Naive thymus-derived CD4-positive, alpha-beta T cell (primary cell): ENCODE measurements around the gene LMCD1. TPM values are rescaled to one million over a fixed set of nuclear protein-coding genes. Genes with fewer than 3 reads are reported as not detected.
A peak's percentile ranks its signal among the peaks of the same experiment; 100 is the strongest.

Source experiments
- ATAC-seq: fragments of 150-1000 bp; cut with Tn5 transposase; 2 replicates; pipeline ENCODE4 v1.10.0; 2021; ENCODE audit warnings: mild to moderate bottlenecking, moderate library complexity
- CTCF ChIA-PET: fragments of 350-600 bp; sonication (Branson Sonifier 250); formaldehyde crosslinking; loops from one replicate; lab custom pipeline; 2021; ENCODE audit warnings: antibody characterized with exemption; lab: Charles Lee
- POLR2A ChIA-PET: fragments of 350-600 bp; sonication (Branson Sonifier 250); formaldehyde crosslinking; loops from one replicate; lab custom pipeline; 2021; ENCODE audit warnings: antibody characterized with exemption, inconsistent platforms; lab: Charles Lee
- DNase-seq, 9 donors: peaks; one replicate each; pipeline versions ENCODE4 v3.0.0 to v3.0.0-alpha.2; 2020 to 2022; ENCODE audit warnings: mixed read lengths in 1 of 9
- H3K27ac ChIP-seq: one replicate; pipeline ENCODE4 v1.7.0; 2013; ENCODE audit warnings: mild to moderate bottlenecking, low read depth, low read length, moderate library complexity
- H3K27me3 ChIP-seq, 2 donors: one replicate each; pipeline ENCODE4 v1.7.0; 2013; ENCODE audit warnings: low read length in 2 of 2, mild to moderate bottlenecking in 2 of 2, moderate library complexity in 2 of 2; ENCODE audit not compliant: control insufficient read depth in 2 of 2, insufficient read depth in 2 of 2
- H3K36me3 ChIP-seq, 3 experiments: 1 replicate in 2 of 3; 2 replicates in 1 of 3; pipeline ENCODE4 v1.7.0; 2013; ENCODE audit warnings: low read length in 3 of 3, mild to moderate bottlenecking in 3 of 3, moderate library complexity in 1 of 3; ENCODE audit not compliant: insufficient read depth in 3 of 3, control insufficient read depth in 2 of 3
- H3K4me1 ChIP-seq, 2 donors: one replicate each; pipeline ENCODE4 v1.7.0; 2013; ENCODE audit warnings: low read length in 2 of 2, mild to moderate bottlenecking in 2 of 2, moderate library complexity in 1 of 2; ENCODE audit not compliant: control insufficient read depth in 2 of 2, insufficient read depth in 2 of 2
- H3K4me3 ChIP-seq: 2 replicates; pipeline ENCODE4 v1.7.0; 2013; ENCODE audit warnings: mild to moderate bottlenecking, low read length
- H3K9me3 ChIP-seq, 3 experiments: 1 replicate in 2 of 3; 2 replicates in 1 of 3; pipeline ENCODE4 v1.7.0; 2013; ENCODE audit warnings: low read length in 3 of 3; ENCODE audit not compliant: control insufficient read depth in 2 of 3
- H3K27ac Mint-ChIP-seq, 9 donors: one replicate each; pipeline ENCODE4 v1.8.0; 2020 to 2022; ENCODE audit warnings: mixed read lengths in 9 of 9, mild to moderate bottlenecking in 8 of 9, moderate library complexity in 5 of 9, inconsistent platforms in 2 of 9
- H3K27me3 Mint-ChIP-seq, 5 donors: one replicate each; pipeline ENCODE4 v1.8.0; 2021 to 2022; ENCODE audit warnings: mixed read lengths in 5 of 5, mild to moderate bottlenecking in 1 of 5
- H3K36me3 Mint-ChIP-seq, 5 donors: one replicate each; pipeline ENCODE4 v1.8.0; 2020 to 2022; ENCODE audit warnings: mixed read lengths in 5 of 5, mild to moderate bottlenecking in 3 of 5, inconsistent platforms in 1 of 5
- H3K4me1 Mint-ChIP-seq, 7 donors: one replicate each; pipeline ENCODE4 v1.8.0; 2020 to 2022; ENCODE audit warnings: mixed read lengths in 7 of 7, mild to moderate bottlenecking in 3 of 7, inconsistent platforms in 1 of 7
- H3K4me3 Mint-ChIP-seq, 10 donors: one replicate each; pipeline ENCODE4 v1.8.0; 2020 to 2022; ENCODE audit warnings: mild to moderate bottlenecking in 10 of 10, mixed read lengths in 10 of 10, moderate library complexity in 6 of 10, inconsistent platforms in 2 of 10
- H3K9me3 Mint-ChIP-seq, 11 donors: one replicate each; pipeline ENCODE4 v1.8.0; 2020 to 2022; ENCODE audit warnings: mixed read lengths in 11 of 11, mild to moderate bottlenecking in 4 of 11, inconsistent platforms in 1 of 11, moderate library complexity in 1 of 11
- intact Hi-C, 2 donors: fragments of 100-400 bp; cut with micrococcal nuclease; formaldehyde crosslinking; loops; one replicate each; pipeline ENCODE4 v1.15.1; 2023
- polyA plus RNA-seq, 2 donors: library from polyadenylated mRNA; unstranded; fragments of 300-500 nt; fragmentation: Illumina TruSeq; gene quantifications; one replicate each; pipeline ENCODE4 v1.2.3, GENCODE V29; 2021
- total RNA-seq, 6 experiments: library from RNA in 5 of 6; stranded (reverse) in 5 of 6; gene quantifications; 1 replicate in 5 of 6; 2 replicates in 1 of 6; pipeline ENCODE4 v1.2.3 and lab custom pipeline; 2021 to 2026

Gene LMCD1
- total and polyA plus RNA-seq, 7 experiments from 2014 or later = 0.56 TPM; not detected in 6

- CTCF ChIA-PET = no interaction called here
These were observed 66.4 kb downstream of the LMCD1 start for GRCh38 chr3:8567784-8568575.

GRCh38 chr3:8571256-8571655, 69.6 kb downstream of the LMCD1 start:
- Histone ChIP-seq H3K9me3 (no peaks in the 10 kb centered on the region), H3K27me3 (no peaks in the 10 kb centered on the region), H3K4me1 (no peaks in the 10 kb centered on the region), H3K36me3 (no peaks in the 10 kb centered on the region), H3K27ac (no peak overlapping the region), H3K4me3 (no peak overlapping the region)
- Mint-ChIP-seq H3K27me3 (peaks cover 0 to 8% (median 0%) of the 10 kb centered on the region in 5 donors), H3K9me3 (peaks cover 0 to 3% (median 0%) of the 10 kb centered on the region in 11 donors), H3K4me1 (peaks cover 10 to 16% (median 11%) of the 10 kb centered on the region in 7 donors), H3K36me3 (no peaks in the 10 kb centered on the region), H3K27ac (no peak overlapping the region), H3K4me3 (peak overlapping the region in 3 of 10 donors; percentile 30 to 37 (median 35))
- ChIA-PET POLR2A (no interaction called here), CTCF (no interaction called here)
- ATAC-seq = no peak
- intact Hi-C loops = no loop called here
- DNase-seq = no peak

More at GRCh38 chr3:8567784-8568575, 66.4 kb downstream of the LMCD1 start:
- Mint-ChIP-seq H3K36me3 (no peaks in the 10 kb centered on the region), H3K27me3 (peaks cover 0 to 8% (median 4%) of the 10 kb centered on the region in 5 donors), H3K4me3 (no peak overlapping the region), H3K4me1 (peaks cover 10 to 16% (median 11%) of the 10 kb centered on the region in 7 donors), H3K9me3 (peaks cover 0 to 3% (median 0%) of the 10 kb centered on the region in 11 donors), H3K27ac (no peak overlapping the region)
- intact Hi-C loops = no loop called here
- H3K9me3 ChIP-seq = no peaks in the 10 kb centered on the region
- no peaks in the 10 kb centered on the region for H3K36me3 ChIP-seq
- DNase-seq = no peak
- no peaks in the 10 kb centered on the region for H3K27me3 ChIP-seq
- H3K27ac ChIP-seq = no peak overlapping the region
- no peaks in the 10 kb centered on the region for H3K4me1 ChIP-seq
- H3K4me3 ChIP-seq = no peak overlapping the region
- ATAC-seq = no peak
- POLR2A ChIA-PET = no interaction called here

DNA sequence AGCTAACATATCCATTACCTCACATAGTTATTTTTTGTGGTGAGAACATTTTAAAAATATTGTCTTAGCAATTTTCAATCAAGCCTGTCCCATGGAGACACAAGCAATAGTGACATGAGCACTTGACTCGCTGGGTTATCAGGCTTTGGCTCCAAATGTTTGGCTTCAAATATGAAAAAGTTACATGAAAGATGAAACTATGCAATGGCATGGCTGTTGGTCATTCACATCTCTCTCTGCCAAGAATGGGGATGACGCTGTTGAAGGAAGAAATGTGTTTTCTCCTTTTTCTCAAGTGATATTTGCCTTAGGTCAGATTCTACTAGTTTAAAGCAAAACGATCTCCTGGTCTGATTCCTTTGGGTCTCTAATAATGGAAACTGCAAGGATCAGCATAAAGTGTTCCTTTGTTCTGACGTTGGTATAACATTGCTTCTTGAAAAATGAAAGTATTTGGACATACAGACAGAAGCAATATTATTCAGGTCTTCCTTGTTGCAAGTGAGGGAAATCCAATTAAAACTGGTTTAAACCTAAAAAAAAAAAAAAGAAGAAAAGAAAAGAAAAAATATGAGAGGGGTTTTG, 71.8 kb downstream of the LMCD1 start:
- Histone ChIP-seq H3K27ac (no peak overlapping the region), H3K27me3 (no peaks in the 10 kb centered on the region), H3K4me1 (no peaks in the 10 kb centered on the region), H3K4me3 (no peak overlapping the region), H3K9me3 (no peaks in the 10 kb centered on the region), H3K36me3 (no peaks in the 10 kb centered on the region)
- peaks cover 0 to 3% (median 0%) of the 10 kb centered on the region in 11 donors for H3K9me3 Mint-ChIP-seq
- H3K4me1 Mint-ChIP-seq = peaks cover 10 to 16% (median 11%) of the 10 kb centered on the region in 7 donors
- intact Hi-C loops = no loop called here
- POLR2A ChIA-PET = no interaction called here
- DNase-seq (no peak), ATAC-seq (no peak)
- no peak overlapping the region for H3K27ac Mint-ChIP-seq
- H3K36me3 Mint-ChIP-seq = no peaks in the 10 kb centered on the region
- H3K4me3 Mint-ChIP-seq = no peak overlapping the region
- H3K27me3 Mint-ChIP-seq = peaks cover 0 to 8% (median 0%) of the 10 kb centered on the region in 5 donors
- CTCF ChIA-PET = no interaction called here

DNA sequence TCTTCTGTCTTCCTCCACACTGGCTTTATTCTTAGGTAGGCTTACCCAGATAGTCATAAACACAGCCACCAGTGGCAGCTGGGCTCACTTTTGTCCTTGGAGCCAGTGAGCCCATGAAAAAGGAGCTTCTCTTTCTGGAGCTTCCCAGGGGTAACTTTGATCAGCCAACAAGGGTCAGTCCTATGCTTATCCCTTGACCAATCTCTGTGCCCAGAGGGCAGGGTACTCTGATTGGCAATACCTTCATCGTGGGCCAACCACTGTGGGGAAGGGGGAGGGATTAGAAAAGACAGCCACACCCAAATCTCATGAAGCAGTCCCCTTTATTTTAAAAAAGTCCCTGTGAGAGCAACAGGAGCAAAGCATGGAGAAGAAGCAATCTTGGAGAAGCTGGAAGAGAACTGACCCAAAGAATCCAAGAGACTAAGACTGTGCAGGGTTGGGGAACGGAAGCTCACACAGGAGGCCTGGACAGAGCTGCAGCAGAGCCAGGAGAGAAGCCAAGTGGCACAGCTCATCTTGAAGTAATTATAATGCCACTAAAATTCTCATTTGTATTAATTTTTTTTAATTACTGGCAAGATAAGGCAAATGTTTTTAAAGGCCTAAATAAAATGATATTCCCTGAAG, 72.5 kb downstream of the LMCD1 start:
- CTCF ChIA-PET = no interaction called here
- Mint-ChIP-seq H3K36me3 (no peaks in the 10 kb centered on the region), H3K4me1 (peaks cover 10 to 16% (median 11%) of the 10 kb centered on the region in 7 donors), H3K4me3 (no peak overlapping the region), H3K27ac (no peak overlapping the region), H3K9me3 (peaks cover 0 to 3% (median 0%) of the 10 kb centered on the region in 11 donors), H3K27me3 (peaks cover 0 to 8% (median 4%) of the 10 kb centered on the region in 5 donors)
- intact Hi-C loops = no loop called here
- POLR2A ChIA-PET = no interaction called here
- ATAC-seq (no peak), DNase-seq (no peak)
- no peaks in the 10 kb centered on the region for H3K4me1 ChIP-seq
- H3K27ac ChIP-seq = no peak overlapping the region
- no peaks in the 10 kb centered on the region for H3K9me3 ChIP-seq
- H3K36me3 ChIP-seq = no peaks in the 10 kb centered on the region
- H3K4me3 ChIP-seq = no peak overlapping the region
- H3K27me3 ChIP-seq = no peaks in the 10 kb centered on the region

DNA sequence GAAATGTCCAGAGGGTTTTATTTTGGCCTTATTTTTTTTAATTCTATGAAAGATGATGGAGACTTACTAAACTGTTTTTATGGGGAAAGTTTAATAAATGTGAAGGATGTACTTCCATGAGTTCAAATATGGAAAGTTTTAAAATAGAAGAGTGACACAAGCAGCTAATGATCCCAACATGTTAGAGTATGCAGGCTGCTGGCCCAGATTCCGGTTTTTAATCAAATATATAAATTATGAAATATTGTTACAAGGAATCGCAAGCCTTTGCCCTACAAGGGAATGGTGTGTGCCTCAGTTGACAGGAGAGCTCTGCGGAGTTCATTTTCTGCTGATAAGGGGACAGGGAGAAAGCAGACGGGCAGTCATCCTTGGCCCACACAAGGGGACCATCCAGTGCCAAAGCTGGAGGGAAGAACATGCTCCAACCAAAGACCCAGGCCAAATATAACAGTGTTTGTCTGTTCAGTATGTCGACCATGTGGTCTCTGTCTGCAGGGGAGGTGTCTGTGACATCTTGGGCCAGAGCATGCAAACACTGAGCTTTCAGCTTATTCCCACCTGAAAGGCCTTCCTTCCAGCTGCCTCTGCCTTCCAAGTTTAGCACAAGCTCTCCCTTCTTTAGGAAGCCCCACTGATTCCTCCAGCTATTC, 73.2 kb downstream of the LMCD1 start:
- no peaks in the 10 kb centered on the region for H3K36me3 Mint-ChIP-seq
- Histone ChIP-seq H3K27me3 (no peaks in the 10 kb centered on the region), H3K4me3 (no peak overlapping the region), H3K27ac (no peak overlapping the region), H3K4me1 (no peaks in the 10 kb centered on the region), H3K9me3 (no peaks in the 10 kb centered on the region), H3K36me3 (no peaks in the 10 kb centered on the region)
- H3K4me3 Mint-ChIP-seq = no peak overlapping the region
- no peak overlapping the region for H3K27ac Mint-ChIP-seq
- ATAC-seq = no peak
- no peak for DNase-seq
- ChIA-PET CTCF (no interaction called here), POLR2A (no interaction called here)
- H3K27me3 Mint-ChIP-seq = peaks cover 0 to 11% (median 4%) of the 10 kb centered on the region in 5 donors
- peaks cover 10 to 16% (median 11%) of the 10 kb centered on the region in 7 donors for H3K4me1 Mint-ChIP-seq
- intact Hi-C loops = no loop called here
- peaks cover 0 to 4% (median 0%) of the 10 kb centered on the region in 11 donors for H3K9me3 Mint-ChIP-seq

DNA sequence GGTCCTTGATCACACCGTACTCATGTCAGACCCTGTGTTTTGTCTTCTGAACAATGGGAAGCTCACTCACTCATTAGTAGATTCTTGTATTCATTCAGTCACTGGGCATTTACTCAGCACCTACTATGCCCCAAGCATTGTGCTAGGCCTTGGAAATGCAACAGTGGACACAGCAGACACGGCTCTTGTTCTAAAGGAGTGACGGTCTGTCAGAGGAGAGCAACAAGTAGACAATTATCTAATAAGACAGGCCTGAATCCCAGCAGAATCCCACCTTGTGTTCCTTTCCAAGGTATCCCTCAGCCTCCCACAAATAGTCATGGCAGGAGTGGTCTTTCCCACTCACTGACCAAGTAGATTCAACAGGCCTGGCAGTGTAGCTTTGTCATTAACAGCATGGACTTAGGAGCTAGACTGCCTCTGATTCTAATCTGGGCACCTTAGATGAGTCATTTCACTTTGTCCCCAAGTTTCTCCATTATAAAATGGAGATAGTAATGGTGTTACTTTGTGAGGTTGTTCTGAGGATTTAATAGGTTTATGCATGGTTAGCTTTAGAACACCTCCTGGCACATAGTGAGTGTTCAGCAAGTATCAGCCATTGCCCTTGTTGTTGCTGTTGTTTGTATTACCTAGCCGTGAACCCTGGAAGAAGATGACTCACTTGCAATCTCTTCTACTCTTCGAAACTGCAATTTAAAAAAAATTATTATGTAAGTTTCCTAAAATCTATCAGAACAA, 73.9 kb downstream of the LMCD1 start:
- no peak overlapping the region for H3K4me3 Mint-ChIP-seq
- H3K4me1 Mint-ChIP-seq = peaks cover 8 to 12% (median 9%) of the 10 kb centered on the region in 7 donors
- H3K9me3 Mint-ChIP-seq = peaks cover 0 to 6% (median 0%) of the 10 kb centered on the region in 11 donors
- H3K27me3 Mint-ChIP-seq = peaks cover 0 to 15% (median 4%) of the 10 kb centered on the region in 5 donors
- no peak for ATAC-seq
- intact Hi-C loops = no loop called here
- H3K27ac Mint-ChIP-seq = no peak overlapping the region
- ChIA-PET POLR2A (no interaction called here), CTCF (no interaction called here)
- H3K36me3 Mint-ChIP-seq = no peaks in the 10 kb centered on the region
- Histone ChIP-seq H3K9me3 (no peaks in the 10 kb centered on the region), H3K4me1 (no peaks in the 10 kb centered on the region), H3K36me3 (no peaks in the 10 kb centered on the region), H3K27ac (no peak overlapping the region), H3K27me3 (no peaks in the 10 kb centered on the region), H3K4me3 (no peak overlapping the region)
- DNase-seq = no peak
